ENCODE data around the gene CEP104.

Gene CEP104

GRCh38 chr1:3894626-3895278 is 37.7 kb upstream of the CEP104 start:
- DNase-seq (ENCODE audit: low read depth): no peak

GRCh38 chr1:3893190-3893589 is 36.2 kb upstream of the CEP104 start:
- DNase-seq (ENCODE audit: low read depth): no peak

- no peak for DNase-seq (ENCODE audit: low read depth)
These were observed 35.7 kb upstream of the CEP104 start for GRCh38 chr1:3892748-3893147.

GRCh38 chr1:3891329-3891865 is 34.4 kb upstream of the CEP104 start:
- no peak for DNase-seq (ENCODE audit: low read depth)

- no peak for DNase-seq (ENCODE audit: low read depth)
These were observed 33.6 kb upstream of the CEP104 start for GRCh38 chr1:3890389-3891328.

GRCh38 chr1:3889936-3890335 is 32.9 kb upstream of the CEP104 start:
- no peak for DNase-seq (ENCODE audit: low read depth)

GRCh38 chr1:3888301-3888700 is 31.3 kb upstream of the CEP104 start:
- no peak for DNase-seq (ENCODE audit: low read depth)

GRCh38 chr1:3886691-3887090 is 29.7 kb upstream of the CEP104 start:
- no peak for DNase-seq (ENCODE audit: low read depth)

GRCh38 chr1:3886106-3886670 is 29.2 kb upstream of the CEP104 start:
- no peak for DNase-seq (ENCODE audit: low read depth)

GRCh38 chr1:3885611-3886010 is 28.6 kb upstream of the CEP104 start:
- no peak for DNase-seq (ENCODE audit: low read depth)

GRCh38 chr1:3884966-3885365 is 28.0 kb upstream of the CEP104 start:
- DNase-seq (ENCODE audit: low read depth): no peak

GRCh38 chr1:3883194-3883925 is 26.3 kb upstream of the CEP104 start:
- no peak for DNase-seq (ENCODE audit: low read depth)

GRCh38 chr1:3881193-3881480 is 24.1 kb upstream of the CEP104 start:
- no peak for DNase-seq (ENCODE audit: low read depth)

- DNase-seq (ENCODE audit: low read depth): no peak
These were observed 23.6 kb upstream of the CEP104 start for GRCh38 chr1:3880429-3881192.

- no peak for DNase-seq (ENCODE audit: low read depth)
These were observed 22.9 kb upstream of the CEP104 start for GRCh38 chr1:3879787-3880428.

- DNase-seq (ENCODE audit: low read depth): no peak
These were observed 22.1 kb upstream of the CEP104 start for GRCh38 chr1:3879099-3879498.

- no peak for DNase-seq (ENCODE audit: low read depth)
These were observed 19.7 kb upstream of the CEP104 start for GRCh38 chr1:3876716-3877115.

- no peak for DNase-seq (ENCODE audit: low read depth)
These were observed 17.7 kb upstream of the CEP104 start for GRCh38 chr1:3874736-3875135.

GRCh38 chr1:3872546-3872945 is 15.5 kb upstream of the CEP104 start:
- no peak for DNase-seq (ENCODE audit: low read depth)

GRCh38 chr1:3871451-3871805 is 14.4 kb upstream of the CEP104 start:
- no peak for DNase-seq (ENCODE audit: low read depth)

- no peak for DNase-seq (ENCODE audit: low read depth)
These were observed 12.8 kb upstream of the CEP104 start for GRCh38 chr1:3869751-3870301.
